H9 (cell line): Measurements from ENCODE around the gene BFSP1. TPM values are rescaled to one million over a fixed set of nuclear protein-coding genes. Genes with fewer than 3 reads are reported as not detected.

Source experiments
- DNase-seq: peaks from one replicate; pipeline ENCODE4 v3.0.0-alpha.2; 2017
- H2AFZ ChIP-seq: one replicate; pipeline ENCODE4 v1.6.1; 2013; ENCODE audit warnings: mild to moderate bottlenecking, low read length, control low read depth, moderate library complexity
- H2AK5ac ChIP-seq: 2 replicates; pipeline ENCODE4 v1.6.1; 2013; ENCODE audit warnings: low read length, control low read depth, mixed read lengths; ENCODE audit not compliant: insufficient read length
- H2BK120ac ChIP-seq: one replicate; pipeline ENCODE4 v1.6.1; 2013; ENCODE audit warnings: low read depth, mild to moderate bottlenecking, low read length, control low read depth, inconsistent platforms; ENCODE audit not compliant: poor library complexity, severe bottlenecking
- H2BK12ac ChIP-seq: 2 replicates; pipeline ENCODE4 v1.6.1; 2013; ENCODE audit warnings: low read length, control low read depth, mixed read lengths, low read depth; ENCODE audit not compliant: insufficient read length
- H2BK15ac ChIP-seq: 2 replicates; pipeline ENCODE4 v1.6.1; 2013; ENCODE audit warnings: low read depth, low read length, control low read depth
- H2BK20ac ChIP-seq: one replicate; pipeline ENCODE4 v1.6.1; 2013; ENCODE audit warnings: low read depth, mild to moderate bottlenecking, low read length, control low read depth, inconsistent platforms; ENCODE audit not compliant: poor library complexity, severe bottlenecking
- H2BK5ac ChIP-seq: 2 replicates; pipeline ENCODE4 v1.6.1; 2013; ENCODE audit warnings: low read length, control low read depth, mixed read lengths; ENCODE audit not compliant: insufficient read length
- H3K14ac ChIP-seq: 2 replicates; pipeline ENCODE4 v1.6.1; 2013; ENCODE audit warnings: low read length, control low read depth; ENCODE audit not compliant: insufficient read depth
- H3K18ac ChIP-seq: 2 replicates; pipeline ENCODE4 v1.6.1; 2013; ENCODE audit warnings: low read depth, mild to moderate bottlenecking, mixed read lengths, low read length, control low read depth; ENCODE audit not compliant: insufficient read length
- H3K23ac ChIP-seq: 2 replicates; pipeline ENCODE4 v1.6.1; 2013; ENCODE audit warnings: low read length, control low read depth, mixed read lengths, low read depth; ENCODE audit not compliant: insufficient read length
- H3K23me2 ChIP-seq: 2 replicates; pipeline ENCODE4 v1.6.1; 2013; ENCODE audit warnings: low read depth, mild to moderate bottlenecking, mixed read lengths, low read length, control low read depth; ENCODE audit not compliant: insufficient read length, poor library complexity, severe bottlenecking
- H3K27ac ChIP-seq: 2 replicates; pipeline ENCODE4 v1.5.1; 2013; ENCODE audit warnings: low read length, control low read depth, mixed read lengths, low read depth; ENCODE audit not compliant: insufficient read length
- H3K27me3 ChIP-seq: 2 replicates; pipeline ENCODE4 v1.6.1; 2013; ENCODE audit warnings: low read length, control low read depth, inconsistent platforms; ENCODE audit not compliant: insufficient read depth
- H3K4ac ChIP-seq: 2 replicates; pipeline ENCODE4 v1.6.1; 2013; ENCODE audit warnings: low read depth, mild to moderate bottlenecking, control low read depth, inconsistent platforms, low read length, moderate library complexity
- H3K4me1 ChIP-seq: 2 replicates; pipeline ENCODE4 v1.6.1; 2013; ENCODE audit warnings: low read length, control low read depth, inconsistent platforms; ENCODE audit not compliant: insufficient read depth
- H3K4me2 ChIP-seq: 2 replicates; pipeline ENCODE4 v1.6.1; 2013; ENCODE audit warnings: low read length, control low read depth, mixed read lengths; ENCODE audit not compliant: insufficient read length, insufficient read depth
- H3K56ac ChIP-seq: 2 replicates; pipeline ENCODE4 v1.6.1; 2013; ENCODE audit warnings: low read depth, mild to moderate bottlenecking, mixed read lengths, low read length, control low read depth; ENCODE audit not compliant: insufficient read length
- H3K79me1 ChIP-seq: 2 replicates; pipeline ENCODE4 v1.6.1; 2013; ENCODE audit warnings: low read depth, mild to moderate bottlenecking, moderate library complexity, low read length, control low read depth, inconsistent platforms; ENCODE audit not compliant: insufficient read depth, poor library complexity, severe bottlenecking
- H3K79me2 ChIP-seq: 2 replicates; pipeline ENCODE4 v1.6.1; 2013; ENCODE audit warnings: low read length, control low read depth, inconsistent platforms; ENCODE audit not compliant: insufficient read depth
- H3K9ac ChIP-seq: 2 replicates; pipeline ENCODE4 v1.6.1; 2013; ENCODE audit warnings: low read length, control low read depth, mixed read lengths; ENCODE audit not compliant: insufficient read length; ENCODE audit errors: extremely low read depth
- H3K9me3 ChIP-seq: one replicate; pipeline ENCODE4 v1.6.1; 2013; ENCODE audit warnings: low read depth, low read length, inconsistent platforms; ENCODE audit not compliant: control insufficient read depth
- H3T11ph ChIP-seq: one replicate; pipeline ENCODE4 v1.6.1; 2013; ENCODE audit warnings: mild to moderate bottlenecking, low read length, control low read depth, inconsistent platforms
- H4K20me1 ChIP-seq: one replicate; pipeline ENCODE4 v1.6.1; 2013; ENCODE audit not compliant: control insufficient read depth, insufficient read length, insufficient read depth
- H4K5ac ChIP-seq: 2 replicates; pipeline ENCODE4 v1.6.1; 2013; ENCODE audit warnings: low read depth, mild to moderate bottlenecking, mixed read lengths, low read length, control low read depth; ENCODE audit not compliant: insufficient read length
- H4K8ac ChIP-seq: replicated peaks from 2 replicates; pipeline ENCODE4 v1.6.1; 2013; ENCODE audit warnings: low read length, control low read depth, mixed read lengths, low read depth; ENCODE audit not compliant: insufficient read length
- H4K91ac ChIP-seq: 2 replicates; pipeline ENCODE4 v1.6.1; 2013; ENCODE audit warnings: low read depth, mild to moderate bottlenecking, moderate library complexity, mixed read lengths, low read length, control low read depth; ENCODE audit not compliant: insufficient read length
- H3K27ac Mint-ChIP-seq, 3 experiments: 2 replicates in 2 of 3; 3 replicates in 1 of 3; pipeline ENCODE4 v1.8.0; 2020 to 2021; ENCODE audit warnings: mixed read lengths in 3 of 3, mild to moderate bottlenecking in 1 of 3, moderate library complexity in 1 of 3
- H3K27me3 Mint-ChIP-seq: 2 replicates; pipeline ENCODE4 v1.8.0; 2021; ENCODE audit warnings: low read depth, mild to moderate bottlenecking, moderate library complexity, mixed read lengths
- H3K36me3 Mint-ChIP-seq, 3 experiments: 2 replicates in 2 of 3; 3 replicates in 1 of 3; pipeline ENCODE4 v1.8.0; 2020 to 2021; ENCODE audit warnings: low read depth in 3 of 3, mixed read lengths in 3 of 3; ENCODE audit not compliant: insufficient read depth in 1 of 3
- H3K4me1 Mint-ChIP-seq, 2 experiments: 2 replicates each; pipeline ENCODE4 v1.8.0; 2020; ENCODE audit warnings: mixed read lengths in 2 of 2
- H3K4me3 Mint-ChIP-seq, 2 experiments: 2 replicates in 1 of 2; 3 replicates in 1 of 2; pipeline ENCODE4 v1.8.0; 2020 to 2021; ENCODE audit warnings: mild to moderate bottlenecking in 2 of 2, mixed read lengths in 2 of 2, moderate library complexity in 1 of 2
- H3K9me3 Mint-ChIP-seq, 2 experiments: 2 replicates in 1 of 2; 3 replicates in 1 of 2; pipeline ENCODE4 v1.8.0; 2020; ENCODE audit warnings: mild to moderate bottlenecking in 2 of 2, mixed read lengths in 2 of 2, moderate library complexity in 1 of 2
- CTCF ChIP-seq: fragments of 200-600 bp; sonication (generic); conservative IDR thresholded peaks from 3 replicates; pipeline ENCODE4 v1.8.0; 2021; ENCODE audit warnings: antibody characterized with exemption, mild to moderate bottlenecking
- WGBS: extraction: QIAGEN DNeasy Blood & Tissue Kit; methylation state at CpG from one replicate; pipeline ENCODE4 v1.1.7; 2013; ENCODE audit warnings: missing lambda C conversion rate, low lambda C conversion rate, mixed read lengths; ENCODE audit not compliant: insufficient read length; ENCODE audit errors: extremely low coverage; 5-methylcytosine and 5-hydroxymethylcytosine counted together
- total RNA-seq: library from RNA; stranded (reverse); gene quantifications from 2 replicates; pipeline ENCODE4 v1.2.1, GENCODE V29; 2021

Gene BFSP1
- total RNA-seq, 1 experiment from 2014 or later = 9.4 TPM

GRCh38 chr20:17507032-17507431 lies 24.1 kb downstream of the BFSP1 start:
- H3K4me1 ChIP-seq = no peaks in the 10 kb centered on the region
- H3K9ac ChIP-seq = no peak overlapping the region
- no peak overlapping the region for H3T11ph ChIP-seq
- H3K27ac ChIP-seq = no peak overlapping the region
- DNase-seq = no peak
- no peak overlapping the region for H3K4ac ChIP-seq
- peaks cover 9% of the 10 kb centered on the region for H3K27me3 Mint-ChIP-seq
- no peak overlapping the region for H3K23ac ChIP-seq
- no peak overlapping the region for H2BK120ac ChIP-seq
- no peaks in the 10 kb centered on the region for H3K79me2 ChIP-seq
- no peak overlapping the region for H2BK5ac ChIP-seq
- no peak overlapping the region for H3K14ac ChIP-seq
- no peak overlapping the region for H3K4me3 Mint-ChIP-seq
- H3K23me2 ChIP-seq = peaks cover 5% of the 10 kb centered on the region
- no peak overlapping the region for H2BK12ac ChIP-seq
- H3K36me3 Mint-ChIP-seq = no peaks in the 10 kb centered on the region; a peak in 1 of 7 replicates
- WGBS = no CpG with 5 or more reads among the region's 2 CpGs
- no peak overlapping the region for H2BK20ac ChIP-seq
- no peaks in the 10 kb centered on the region for H3K9me3 Mint-ChIP-seq
- H2AK5ac ChIP-seq = no peak overlapping the region
- H3K18ac ChIP-seq = no peak overlapping the region
- H2AFZ ChIP-seq = no peak overlapping the region
- H3K27me3 ChIP-seq = no peaks in the 10 kb centered on the region; the same call in 1 of the 2 replicates
- H3K79me1 ChIP-seq = no peaks in the 10 kb centered on the region
- no peak overlapping the region for H4K91ac ChIP-seq
- TF ChIP-seq CTCF = no peak
- no peaks in the 10 kb centered on the region for H3K9me3 ChIP-seq
- no peaks in the 10 kb centered on the region for H4K20me1 ChIP-seq
- H3K4me1 Mint-ChIP-seq = peaks cover 13 to 17% of the 10 kb centered on the region in 2 experiments
- H2BK15ac ChIP-seq = no peak overlapping the region
- no peak overlapping the region for H3K4me2 ChIP-seq
- H3K27ac Mint-ChIP-seq = no peak overlapping the region
- no peak overlapping the region for H3K56ac ChIP-seq
- H4K5ac ChIP-seq = no peak overlapping the region
- H4K8ac ChIP-seq = no peak overlapping the region
